Measurements from ENCODE around the gene DHRS7. TPM values are rescaled to one million over a fixed set of nuclear protein-coding genes. Genes with fewer than 3 reads are reported as not detected.
A peak's percentile ranks its signal among the peaks of the same experiment; 100 is the strongest.

The DHRS7 gene
- total RNA-seq, 1 donor from 2014 or later: 41.5 TPM

DNA sequence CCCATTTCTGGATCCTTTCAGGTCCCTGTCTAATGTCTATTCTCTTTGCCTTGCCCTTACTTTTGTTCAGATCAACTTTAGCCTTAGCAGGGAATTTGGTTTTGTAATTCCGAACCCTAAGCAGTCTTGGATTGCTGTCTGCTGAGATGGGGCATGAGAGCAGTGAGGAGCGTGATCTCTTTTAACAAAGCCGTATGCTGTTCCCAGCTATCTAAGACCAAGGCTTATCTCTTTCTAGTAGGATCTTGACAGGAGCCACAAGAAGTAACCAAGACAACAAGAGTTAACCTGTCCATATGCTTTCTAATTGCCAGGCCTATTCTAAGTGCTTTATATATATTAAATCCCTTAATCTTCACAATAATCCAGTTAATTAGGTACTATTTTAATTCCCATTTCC lies 4.5 kb upstream of the DHRS7 start:
- no peak for TF ChIP-seq CTCF (IDR thresholded peaks at IDR 0.05)
- intact Hi-C loops (cut with micrococcal nuclease): loop anchor here (5.0 kb wide), 1 partner anchor 687 kb away; the partner anchor contains the start of genes JKAMP and L3HYPDH
- Mint-ChIP-seq H3K36me3 (ENCODE audit: low read depth) (peaks cover 4% of the 10 kb centered on the region), H3K27ac (no peak overlapping the region), H3K9me3 (no peaks in the 10 kb centered on the region), H3K4me1 (peaks cover 13% of the 10 kb centered on the region), H3K4me3 (no peak overlapping the region), H3K27me3 (no peaks in the 10 kb centered on the region)
- ChIA-PET CTCF (interaction anchor here (1.2 kb wide), 2 partner anchors 14 to 205 kb away, joined by 3 to 4 read pairs; no protein-coding TSS in a partner anchor), POLR2A (no interaction called here)
- DNase-seq (no peak), ATAC-seq (ENCODE audit: low read depth) (no peak)

GRCh38 chr14:60166142-60166541 lies 944 bp upstream of the DHRS7 start:
- ATAC-seq (ENCODE audit: low read depth) (no peak), DNase-seq (no peak)
- no peaks in the 10 kb centered on the region for H3K9me3 Mint-ChIP-seq
- ChIA-PET CTCF (interaction anchor here (0.9 to 3.0 kb wide), 8 partner anchors 11 to 682 kb away, joined by 3 to 28 read pairs (median 4); partner anchors contain the start of genes JKAMP and L3HYPDH), POLR2A (interaction anchor here (0.6 to 3.8 kb wide), 14 partner anchors 8 to 1739 kb away, joined by 3 to 57 read pairs (median 5); partner anchors contain the start of genes JKAMP, KIAA0586, L3HYPDH and PCNX4)
- peaks cover 19% of the 10 kb centered on the region for H3K36me3 Mint-ChIP-seq (ENCODE audit: low read depth)
- peak overlapping the region; percentile 99 for H3K4me3 Mint-ChIP-seq
- no peak for TF ChIP-seq CTCF (IDR thresholded peaks at IDR 0.05)
- H3K27ac Mint-ChIP-seq: peak overlapping the region; percentile 97
- intact Hi-C loops (cut with micrococcal nuclease): loop anchor here (5.0 kb wide), 1 partner anchor 684 kb away; the partner anchor contains the start of genes JKAMP and L3HYPDH
- H3K4me1 Mint-ChIP-seq: peaks cover 38% of the 10 kb centered on the region
- no peaks in the 10 kb centered on the region for H3K27me3 Mint-ChIP-seq

- Mint-ChIP-seq H3K4me1 (peaks cover 39% of the 10 kb centered on the region), H3K36me3 (ENCODE audit: low read depth) (peaks cover 23% of the 10 kb centered on the region), H3K4me3 (peak overlapping the region; percentile 99), H3K27ac (peak overlapping the region; percentile 97), H3K27me3 (no peaks in the 10 kb centered on the region), H3K9me3 (no peaks in the 10 kb centered on the region)
- no peak for DNase-seq
- POLR2A ChIA-PET: interaction anchor here (0.6 to 3.8 kb wide), 15 partner anchors 9 to 1738 kb away, joined by 3 to 57 read pairs (median 5); partner anchors contain the start of genes JKAMP, KIAA0586, L3HYPDH and PCNX4
- ATAC-seq (ENCODE audit: low read depth): peak; percentile 10
- CTCF ChIA-PET: interaction anchor here (0.6 to 3.0 kb wide), 11 partner anchors 11 to 681 kb away, joined by 3 to 28 read pairs (median 4); partner anchors contain the start of genes JKAMP and L3HYPDH
- intact Hi-C loops (cut with micrococcal nuclease): loop anchor here (1.0 to 5.0 kb wide), 9 partner anchors 14 to 816 kb away; partner anchors contain the start of genes JKAMP, L3HYPDH, PCNX4 and SLC38A6
- no peak for TF ChIP-seq CTCF (IDR thresholded peaks at IDR 0.05)
These were observed 314 bp upstream of the DHRS7 start for GRCh38 chr14:60165547-60165876.

DNA sequence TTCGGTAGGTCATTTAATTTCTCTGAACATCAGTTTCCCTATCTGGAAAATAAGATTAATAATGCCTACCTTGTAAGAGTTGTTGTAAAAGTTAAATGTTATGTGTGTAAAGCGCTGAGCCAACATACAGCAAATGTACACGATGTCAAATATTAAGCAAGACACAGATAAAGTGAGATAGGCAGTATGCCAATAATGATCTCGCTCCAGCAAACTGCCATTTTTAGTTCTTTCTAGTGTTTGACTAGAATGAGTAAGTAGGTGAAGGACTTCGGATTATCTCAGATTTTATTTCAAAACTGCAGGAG lies 840 bp downstream of the DHRS7 start:
- H3K4me3 Mint-ChIP-seq: peak overlapping the region; percentile 99

More for the DNA sequence above, 840 bp downstream of the DHRS7 start:
- no peak for DNase-seq
- peaks cover 43% of the 10 kb centered on the region for H3K4me1 Mint-ChIP-seq
- CTCF ChIA-PET: interaction anchor here (0.8 to 3.0 kb wide), 4 partner anchors 13 to 99 kb away, joined by 3 to 28 read pairs (median 7); no protein-coding TSS in a partner anchor
- POLR2A ChIA-PET: interaction anchor here (0.6 to 3.8 kb wide), 8 partner anchors 13 to 1737 kb away, joined by 3 to 57 read pairs (median 6); partner anchors contain the start of genes JKAMP, KIAA0586, L3HYPDH and PCNX4
- H3K36me3 Mint-ChIP-seq (ENCODE audit: low read depth): peaks cover 28% of the 10 kb centered on the region
- peak; percentile 1 for ATAC-seq (ENCODE audit: low read depth)
- no peak for TF ChIP-seq CTCF (IDR thresholded peaks at IDR 0.05)
- no peaks in the 10 kb centered on the region for H3K27me3 Mint-ChIP-seq
- no peaks in the 10 kb centered on the region for H3K9me3 Mint-ChIP-seq
- peak overlapping the region; percentile 99 for H3K27ac Mint-ChIP-seq
- intact Hi-C loops (cut with micrococcal nuclease): loop anchor here (1.0 to 2.0 kb wide), 2 partner anchors 166 to 976 kb away; partner anchors contain the start of gene DAAM1
